Measurements from ENCODE around the gene TF. TPM values are rescaled to one million over a fixed set of nuclear protein-coding genes. Genes with fewer than 3 reads are reported as not detected.

The TF gene
- total and polyA plus RNA-seq, 2 of the 8 experiments (the other 6 are each of a cell fraction or from before 2014, with no cell fraction given): 0.02 to 0.26 TPM

- Histone ChIP-seq H2AFZ (ENCODE audit: low read length) (no peak overlapping the region), H3K9me3 (ENCODE audit: insufficient read depth in 2 of 2, low read depth in 1 of 2, low read length in 1 of 2) (no peaks in the 10 kb centered on the region), H4K5ac (ENCODE audit: insufficient read length, low read depth, low read length) (no peak overlapping the region), H3K14ac (ENCODE audit: insufficient read length) (no peak overlapping the region), H3K79me1 (ENCODE audit: low read depth, low read length) (no peaks in the 10 kb centered on the region), H3K36me3 (ENCODE audit: control insufficient read depth in 2 of 4, insufficient read depth in 4 of 4, low read length in 3 of 4) (no peaks in the 10 kb centered on the region), H2BK20ac (ENCODE audit: low read length) (no peak overlapping the region), H2BK12ac (ENCODE audit: low read depth, low read length) (no peak overlapping the region), H3K23me2 (ENCODE audit: low read depth, low read length) (no peaks in the 10 kb centered on the region), H3K4me2 (ENCODE audit: insufficient read depth in 1 of 2, low read depth in 2 of 2, low read length in 2 of 2) (no peak overlapping the region; a peak in 1 of 4 replicates), H2AK5ac (ENCODE audit: low read depth, low read length) (no peak overlapping the region), H2BK120ac (replicated peaks; ENCODE audit: low read depth, low read length) (no peak overlapping the region), H3K4me3 (ENCODE audit: extremely low read depth in 1 of 4, insufficient read depth in 2 of 4, low read depth in 3 of 4, low read length in 4 of 4) (no peak overlapping the region), H4K8ac (ENCODE audit: extremely low read depth, insufficient read depth, low read length) (no peak overlapping the region), H3K4me1 (replicated peaks in 1 of 4; ENCODE audit: control insufficient read depth in 3 of 4, insufficient read depth in 4 of 4, low read length in 3 of 4) (no peaks in the 10 kb centered on the region; a peak in 1 of 7 replicates), H3K27ac (ENCODE audit: low read depth, low read length) (no peak overlapping the region), H3K27me3 (replicated peaks in 1 of 4; ENCODE audit: control insufficient read depth in 3 of 4, extremely low read depth in 1 of 4, insufficient read depth in 3 of 4, low read length in 3 of 4) (no peaks in the 10 kb centered on the region; a peak in 1 of 7 replicates), H4K91ac (replicated peaks; ENCODE audit: insufficient read length, low read length) (no peak overlapping the region), H3K23ac (ENCODE audit: insufficient read length) (no peak overlapping the region), H3K18ac (ENCODE audit: extremely low read depth, low read length) (no peak overlapping the region), H3K9ac (replicated peaks in 1 of 4; ENCODE audit: extremely low read depth in 1 of 4, low read depth in 3 of 4, low read length in 3 of 4) (no peak overlapping the region), H3K4ac (replicated peaks; ENCODE audit: insufficient read length, low read depth, low read length) (no peak overlapping the region), H4K20me1 (replicated peaks in 1 of 2; ENCODE audit: control insufficient read depth in 1 of 2, insufficient read depth in 2 of 2, low read length in 2 of 2) (no peaks in the 10 kb centered on the region), H3K56ac (replicated peaks; ENCODE audit: insufficient read length, low read depth, low read length) (no peak overlapping the region), H3K79me2 (ENCODE audit: control insufficient read depth in 1 of 2, insufficient read depth in 2 of 2, low read length in 2 of 2) (no peaks in the 10 kb centered on the region), H2BK5ac (ENCODE audit: low read depth, low read length) (no peak overlapping the region), H2BK15ac (ENCODE audit: low read length) (no peak overlapping the region)
- 88% methylated on average over 8 of the region's 8 CpGs; no CpG with 5 or more reads in 1 of the 2 experiments for WGBS, 2 experiments (ENCODE audit: extremely low coverage in 1 of 2, insufficient coverage in 1 of 2, insufficient read length in 1 of 2, insufficient replicate concordance in 2 of 2, low coverage in 1 of 2, low lambda C conversion rate in 2 of 2, missing lambda C conversion rate in 1 of 2)
- no peak for DNase-seq (ENCODE audit: low read depth in 1 of 2, low spot score in 2 of 2)
- TF ChIP-seq HDAC6 (IDR thresholded peaks at IDR 0.05; ENCODE audit: low read depth, low read length): no peak
- FAIRE-seq: no peak
- POLR2A ChIA-PET (ENCODE audit: partially characterized antibody): no interaction called here
- CTCF ChIA-PET (ENCODE audit: partially characterized antibody): no interaction called here
These were observed 496 bp downstream of the TF start for GRCh38 chr3:133746712-133747066.
